ENCODE data around the gene KCNV2. TPM values are rescaled to one million over a fixed set of nuclear protein-coding genes. Genes with fewer than 3 reads are reported as not detected.

Gene KCNV2
- total and polyA plus RNA-seq, 12 donors, result not detected

DNA sequence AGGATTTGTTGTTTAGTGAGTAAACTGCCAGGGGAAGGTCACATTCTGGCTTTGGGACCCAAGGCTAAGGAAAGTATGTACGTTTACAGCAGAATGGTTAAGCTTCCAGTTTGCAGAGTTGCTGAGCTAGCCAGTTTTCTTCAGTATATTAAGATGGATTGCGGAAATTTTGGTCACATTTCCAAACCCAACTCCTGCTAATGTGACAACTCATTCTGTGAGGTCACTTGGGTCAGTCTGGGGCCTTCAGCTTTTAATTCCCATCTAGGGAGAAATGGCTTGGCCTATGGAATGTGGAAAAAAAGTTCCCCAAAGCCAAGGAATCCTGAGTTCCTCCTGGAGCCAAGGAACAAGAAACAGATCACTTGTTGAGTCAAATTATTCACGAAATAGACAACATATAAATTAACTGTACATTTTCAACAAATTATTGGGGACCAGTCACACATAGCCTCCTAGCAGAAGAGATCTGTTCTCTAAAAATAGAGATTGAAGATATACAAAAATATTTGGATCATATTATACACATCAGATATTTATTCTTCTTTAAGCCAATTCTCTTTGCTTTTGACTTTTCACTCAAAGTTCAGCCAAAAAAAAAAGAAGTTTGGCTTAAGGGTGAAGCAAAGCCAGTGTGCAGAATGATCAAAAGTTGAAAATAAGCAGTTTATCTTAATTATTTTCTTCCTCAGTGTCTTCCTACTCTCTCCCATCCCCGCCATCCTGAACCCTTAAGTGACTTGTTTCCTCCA, 8.8 kb downstream of the KCNV2 start:
- no peaks in the 10 kb centered on the region for H3K9me3 ChIP-seq (replicated peaks in 1 of 3)
- no peak for DNase-seq
- intact Hi-C loops (cut with DNase I), result no loop called here
- peak overlapping the region in 1 of 5 donors; percentile 3 for H3K27ac ChIP-seq
- TF ChIP-seq, protein P1, sequence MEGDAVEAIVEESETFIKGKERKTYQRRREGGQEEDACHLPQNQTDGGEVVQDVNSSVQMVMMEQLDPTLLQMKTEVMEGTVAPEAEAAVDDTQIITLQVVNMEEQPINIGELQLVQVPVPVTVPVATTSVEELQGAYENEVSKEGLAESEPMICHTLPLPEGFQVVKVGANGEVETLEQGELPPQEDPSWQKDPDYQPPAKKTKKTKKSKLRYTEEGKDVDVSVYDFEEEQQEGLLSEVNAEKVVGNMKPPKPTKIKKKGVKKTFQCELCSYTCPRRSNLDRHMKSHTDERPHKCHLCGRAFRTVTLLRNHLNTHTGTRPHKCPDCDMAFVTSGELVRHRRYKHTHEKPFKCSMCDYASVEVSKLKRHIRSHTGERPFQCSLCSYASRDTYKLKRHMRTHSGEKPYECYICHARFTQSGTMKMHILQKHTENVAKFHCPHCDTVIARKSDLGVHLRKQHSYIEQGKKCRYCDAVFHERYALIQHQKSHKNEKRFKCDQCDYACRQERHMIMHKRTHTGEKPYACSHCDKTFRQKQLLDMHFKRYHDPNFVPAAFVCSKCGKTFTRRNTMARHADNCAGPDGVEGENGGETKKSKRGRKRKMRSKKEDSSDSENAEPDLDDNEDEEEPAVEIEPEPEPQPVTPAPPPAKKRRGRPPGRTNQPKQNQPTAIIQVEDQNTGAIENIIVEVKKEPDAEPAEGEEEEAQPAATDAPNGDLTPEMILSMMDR (IDR thresholded peaks at IDR 0.05), result no peak
- TF ChIP-seq POLR2A (IDR thresholded peaks at IDR 0.05), result no peak
- H3K4me3 ChIP-seq, result no peak overlapping the region
- 63 to 84% (median 74%) methylated on average over 4 of the region's 4 CpGs for WGBS, 4 donors
- H3K36me3 ChIP-seq (replicated peaks in 1 of 2), result no peaks in the 10 kb centered on the region
- H3K4me1 ChIP-seq (replicated peaks in 1 of 2), result peaks cover 0 to 7% of the 10 kb centered on the region in 2 donors
- no peaks in the 10 kb centered on the region for H3K27me3 ChIP-seq

DNA sequence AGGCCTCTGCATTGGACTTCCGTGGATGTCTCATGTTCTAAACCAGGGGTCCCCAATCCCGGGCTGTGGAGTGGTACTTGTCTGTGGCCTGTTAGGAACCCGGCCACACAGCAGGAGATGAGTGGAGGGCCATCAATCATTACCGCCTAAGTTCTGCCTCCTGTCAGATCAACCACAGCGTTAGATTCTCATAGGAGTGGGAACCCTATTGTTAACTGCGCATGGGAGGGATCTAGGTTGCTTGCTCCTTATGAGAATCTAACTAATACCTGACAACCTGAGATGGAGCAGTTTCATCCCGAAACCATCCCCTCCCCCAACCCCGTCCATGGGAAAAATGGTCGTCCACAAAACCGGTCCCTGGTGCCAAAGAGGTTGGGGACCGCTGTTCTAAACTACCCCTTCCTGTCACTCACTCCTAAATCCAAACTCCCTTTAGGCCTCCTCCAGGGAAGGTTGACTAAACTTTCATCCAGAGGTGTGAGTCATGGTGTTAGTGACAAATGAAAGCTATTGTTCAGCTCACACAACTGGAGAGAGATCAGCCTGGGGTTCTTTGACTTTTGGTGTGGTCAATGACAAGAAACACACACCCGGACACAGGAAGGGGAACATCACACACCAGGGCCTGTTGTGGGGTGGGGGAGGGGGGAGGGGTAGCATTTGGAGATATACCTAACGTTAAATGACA, 9.5 kb downstream of the KCNV2 start:
- H3K4me3 ChIP-seq, result no peak overlapping the region
- no peak for TF ChIP-seq POLR2A (IDR thresholded peaks at IDR 0.05)
- TF ChIP-seq, protein P1 (IDR thresholded peaks at IDR 0.05), result no peak
- H3K36me3 ChIP-seq (replicated peaks in 1 of 2), result no peaks in the 10 kb centered on the region
- whole genome bisulfite sequencing, 4 donors, result 85 to 96% (median 89%) methylated on average over 12 to 13 of the region's 13 CpGs
- peak overlapping the region in 1 of 5 donors; percentile 3 for H3K27ac ChIP-seq
- H3K9me3 ChIP-seq (replicated peaks in 1 of 3), result no peaks in the 10 kb centered on the region
- H3K27me3 ChIP-seq, result no peaks in the 10 kb centered on the region
- peaks cover 0 to 7% of the 10 kb centered on the region in 2 donors for H3K4me1 ChIP-seq (replicated peaks in 1 of 2)
- intact Hi-C loops (cut with DNase I), result no loop called here
- DNase-seq, result no peak

DNA sequence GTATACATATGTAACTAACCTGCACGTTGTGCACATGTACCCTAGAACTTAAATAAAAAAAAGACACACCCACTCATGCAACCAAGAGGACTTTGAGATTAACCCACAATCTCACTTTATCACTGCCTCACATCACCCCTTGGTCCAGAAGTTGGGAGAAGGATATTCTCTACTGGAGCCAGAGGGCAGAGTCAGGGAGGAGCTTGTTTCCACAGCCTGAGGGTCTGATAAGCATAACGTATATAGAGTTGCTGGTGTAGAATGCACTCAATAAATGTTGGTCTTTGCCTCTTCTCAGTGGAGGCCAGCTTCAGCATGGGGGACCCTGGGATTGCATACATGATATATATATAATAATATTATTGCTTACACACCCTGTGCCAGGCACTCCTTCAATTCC, 10.1 kb downstream of the KCNV2 start:
- 79 to 94% (median 82%) methylated on average over 2 of the region's 2 CpGs for WGBS, 4 donors

More for the DNA sequence above, 10.1 kb downstream of the KCNV2 start:
- H3K27ac ChIP-seq, result no peak overlapping the region
- H3K4me3 ChIP-seq, result no peak overlapping the region
- intact Hi-C loops (cut with DNase I), result no loop called here
- peaks cover 0 to 7% of the 10 kb centered on the region in 2 donors for H3K4me1 ChIP-seq (replicated peaks in 1 of 2)
- no peak for DNase-seq
- no peaks in the 10 kb centered on the region for H3K27me3 ChIP-seq
- H3K9me3 ChIP-seq (replicated peaks in 1 of 3), result no peaks in the 10 kb centered on the region
- H3K36me3 ChIP-seq (replicated peaks in 1 of 2), result no peaks in the 10 kb centered on the region
- TF ChIP-seq, protein P1 (IDR thresholded peaks at IDR 0.05), result no peak
- TF ChIP-seq POLR2A (IDR thresholded peaks at IDR 0.05), result no peak

Data from adrenal gland (tissue), 12 donors.